AG08396 (cell line): ENCODE results near the gene ANKRD34C.
A peak's percentile ranks its signal among the peaks of the same experiment; 100 is the strongest.

Experiments used
- DNase-seq: peaks from one replicate; pipeline ENCODE4 v3.0.0; 2012; ENCODE audit warnings: low spot score, mixed read lengths

The ANKRD34C gene

GRCh38 chr15:79282371-79283251 lies at the start of gene ANKRD34C:
Gene ANKRD34C (plus strand): TSS chr15:79282722. CDS start chr15:79293285, 10,563 bp downstream.
- no peak for DNase-seq

GRCh38 chr15:79233236-79233635 lies 49.3 kb upstream of the ANKRD34C start:
- no peak for DNase-seq

GRCh38 chr15:79240036-79240435 lies 42.5 kb upstream of the ANKRD34C start:
- DNase-seq = no peak

GRCh38 chr15:79243723-79244122 lies 38.8 kb upstream of the ANKRD34C start:
- no peak for DNase-seq

GRCh38 chr15:79244876-79245275 lies 37.6 kb upstream of the ANKRD34C start:
- no peak for DNase-seq

GRCh38 chr15:79248183-79248582 lies 34.3 kb upstream of the ANKRD34C start:
- no peak for DNase-seq

GRCh38 chr15:79257454-79257853 lies 25.1 kb upstream of the ANKRD34C start:
- DNase-seq = no peak

- no peak for DNase-seq
These were observed 20.7 kb upstream of the ANKRD34C start for GRCh38 chr15:79261836-79262235.

GRCh38 chr15:79265167-79265566 lies 17.4 kb upstream of the ANKRD34C start:
- DNase-seq = no peak

- DNase-seq = no peak
These were observed 16.4 kb upstream of the ANKRD34C start for GRCh38 chr15:79265987-79266579.

- peak; percentile 79 for DNase-seq
These were observed 928 bp downstream of the ANKRD34C start for GRCh38 chr15:79283252-79284048.

- no peak for DNase-seq
These were observed 8.2 kb downstream of the ANKRD34C start for GRCh38 chr15:79290642-79291275.

- no peak for DNase-seq
These were observed 9.5 kb downstream of the ANKRD34C start for GRCh38 chr15:79292011-79292410.

- DNase-seq = no peak
These were observed 11.6 kb downstream of the ANKRD34C start for GRCh38 chr15:79294075-79294474.

GRCh38 chr15:79296583-79296982 lies 14.1 kb downstream of the ANKRD34C start:
- no peak for DNase-seq

- no peak for DNase-seq
These were observed 16.8 kb downstream of the ANKRD34C start for GRCh38 chr15:79299126-79299840.

GRCh38 chr15:79299841-79300235 lies 17.3 kb downstream of the ANKRD34C start:
- DNase-seq = no peak

- no peak for DNase-seq
These were observed 24.7 kb downstream of the ANKRD34C start for GRCh38 chr15:79307251-79307650.

- DNase-seq = no peak
These were observed 26.4 kb downstream of the ANKRD34C start for GRCh38 chr15:79308874-79309273.

GRCh38 chr15:79310612-79310984 lies 28.1 kb downstream of the ANKRD34C start:
- no peak for DNase-seq
